B cell (primary cell): Measurements from ENCODE around the gene MAP6. TPM values are rescaled to one million over a fixed set of nuclear protein-coding genes. Genes with fewer than 3 reads are reported as not detected.

Source experiments
- ATAC-seq: fragments of 200-7000 bp; cut with Tn5 transposase; one replicate; pipeline ENCODE4 v1.10.0; 2021; ENCODE audit warnings: low read depth, mild to moderate bottlenecking, moderate number of reproducible peaks, moderate library complexity
- CTCF ChIA-PET: fragments of 350-600 bp; sonication (Branson Sonifier 250); formaldehyde crosslinking; loops from one replicate; lab custom pipeline; 2021; ENCODE audit warnings: antibody characterized with exemption, inconsistent platforms; lab: Charles Lee
- POLR2A ChIA-PET: fragments of 350-600 bp; sonication (Branson Sonifier 250); formaldehyde crosslinking; loops from one replicate; lab custom pipeline; 2021; ENCODE audit warnings: antibody characterized with exemption; lab: Charles Lee
- DNase-seq: peaks from one replicate; pipeline ENCODE4 v3.0.0; 2013
- H2AFZ ChIP-seq: 2 replicates; pipeline ENCODE4 v1.6.1; 2012; ENCODE audit warnings: mild to moderate bottlenecking, low read depth, low read length; ENCODE audit not compliant: insufficient read depth, poor library complexity, severe bottlenecking
- H3K27ac ChIP-seq, 2 donors: 1 replicate in 1 of 2; 2 replicates in 1 of 2; pipeline ENCODE4 v1.5.1; 2012 to 2013; ENCODE audit warnings: low read length in 2 of 2, mild to moderate bottlenecking in 2 of 2, moderate library complexity in 1 of 2
- H3K27me3 ChIP-seq, 4 experiments: fragments of 200-600 bp in 1 of 4; sonication (generic) in 1 of 4; replicated peaks in 1 of 4; 1 replicate in 2 of 4; 2 replicates in 2 of 4; pipeline versions ENCODE4 v1.6.1 to v1.7.0; 2013 to 2016; ENCODE audit warnings: low read length in 3 of 4, mild to moderate bottlenecking in 2 of 4, mixed read lengths in 1 of 4, moderate library complexity in 1 of 4; ENCODE audit not compliant: insufficient read depth in 4 of 4, control insufficient read depth in 3 of 4; ENCODE audit errors: control extremely low read depth in 1 of 4
- H3K36me3 ChIP-seq, 2 experiments: replicated peaks in 1 of 2; 1 replicate in 1 of 2; 2 replicates in 1 of 2; pipeline versions ENCODE4 v1.6.1 to v1.7.1; 2013; ENCODE audit warnings: low read length in 1 of 2; ENCODE audit not compliant: insufficient read depth in 2 of 2, control insufficient read depth in 1 of 2; ENCODE audit errors: control extremely low read depth in 1 of 2, extremely low read depth in 1 of 2
- H3K4me1 ChIP-seq, 2 donors: fragments of 200-600 bp in 1 of 2; sonication (generic) in 1 of 2; 1 replicate in 1 of 2; 2 replicates in 1 of 2; pipeline versions ENCODE4 v1.5.1 to v1.6.1; 2013 to 2017; ENCODE audit warnings: low read length in 2 of 2; ENCODE audit not compliant: control insufficient read depth in 2 of 2, insufficient read depth in 2 of 2
- H3K4me2 ChIP-seq: replicated peaks from 2 replicates; pipeline ENCODE3; 2012; ENCODE audit warnings: mild to moderate bottlenecking, low read depth, low read length; ENCODE audit not compliant: poor library complexity, severe bottlenecking
- H3K4me3 ChIP-seq, 5 experiments: fragments of 200-600 bp in 1 of 5; sonication (generic) in 1 of 5; 1 replicate in 3 of 5; 2 replicates in 2 of 5; pipeline versions ENCODE4 v1.5.1 to v1.7.0; 2011 to 2016; ENCODE audit warnings: low read length in 4 of 5, mild to moderate bottlenecking in 4 of 5, low read depth in 2 of 5, control low read depth in 1 of 5, moderate library complexity in 1 of 5; ENCODE audit not compliant: insufficient read depth in 1 of 5; ENCODE audit errors: control extremely low read depth in 1 of 5, extremely low read depth in 1 of 5
- H3K79me2 ChIP-seq: fragments of 200-600 bp; sonication (generic); one replicate; pipeline ENCODE4 v1.6.0; 2016; ENCODE audit warnings: low read length; ENCODE audit not compliant: control insufficient read depth, insufficient read depth
- H3K9ac ChIP-seq: fragments of 200-600 bp; sonication (generic); 2 replicates; pipeline ENCODE4 v1.6.1; 2017; ENCODE audit warnings: mild to moderate bottlenecking, low read length, moderate library complexity
- H3K9me3 ChIP-seq, 3 donors: one replicate each; pipeline versions ENCODE4 v1.6.1 to v1.7.1; 2013; ENCODE audit warnings: low read length in 2 of 3; ENCODE audit not compliant: control insufficient read depth in 2 of 3, insufficient read depth in 1 of 3; ENCODE audit errors: control extremely low read depth in 1 of 3
- H4K20me1 ChIP-seq: 2 replicates; pipeline ENCODE4 v1.6.0; 2012; ENCODE audit warnings: mild to moderate bottlenecking, low read length; ENCODE audit not compliant: insufficient read depth, control insufficient read depth, poor library complexity, severe bottlenecking
- H3K27ac Mint-ChIP-seq: one replicate; pipeline ENCODE4 v1.8.0; 2021; ENCODE audit warnings: mixed read lengths
- H3K27me3 Mint-ChIP-seq: one replicate; pipeline ENCODE4 v1.8.0; 2021; ENCODE audit warnings: mixed read lengths
- H3K4me1 Mint-ChIP-seq: one replicate; pipeline ENCODE4 v1.8.0; 2021; ENCODE audit warnings: mixed read lengths
- H3K4me3 Mint-ChIP-seq: one replicate; pipeline ENCODE4 v1.8.0; 2021; ENCODE audit warnings: mixed read lengths
- H3K9me3 Mint-ChIP-seq: one replicate; pipeline ENCODE4 v1.8.0; 2022; ENCODE audit warnings: mixed read lengths; ENCODE audit not compliant: insufficient read depth
- CTCF ChIP-seq: fragments of 200-600 bp; IDR thresholded peaks from one replicate; pipeline ENCODE4 v1.8.0; 2022; ENCODE audit warnings: antibody characterized with exemption, mild to moderate bottlenecking
- EZH2 ChIP-seq: IDR thresholded peaks from 2 replicates; pipeline ENCODE4 v1.6.1; 2012; ENCODE audit warnings: borderline replicate concordance, low read depth, mild to moderate bottlenecking, moderate library complexity, low read length; ENCODE audit not compliant: insufficient read depth, poor library complexity, severe bottlenecking
- WGBS: methylation state at CpG from one replicate; pipeline ENCODE4 v1.1.5; 2013; ENCODE audit warnings: missing lambda C conversion rate; ENCODE audit not compliant: insufficient coverage; 5-methylcytosine and 5-hydroxymethylcytosine counted together
- intact Hi-C: fragments of 100-400 bp; cut with micrococcal nuclease; formaldehyde crosslinking; loops from one replicate; pipeline ENCODE4 v1.10.0; 2022
- polyA plus RNA-seq: library from polyadenylated mRNA; depleted of rRNA; stranded (reverse); fragments of >200 nt; gene quantifications from 2 replicates; pipeline ENCODE4 v1.2.3, GENCODE V29; 2012
- total RNA-seq, 2 donors: library from RNA; stranded (reverse); fragments of 120-200 nt in 1 of 2; gene quantifications; 1 replicate in 1 of 2; 2 replicates in 1 of 2; pipeline versions ENCODE4 v1.2.3 to v1.2.4, GENCODE V29; 2013 to 2022

Gene MAP6
- total and polyA plus RNA-seq, 2 donors (not counting 1 experiment from before 2014, with no cell fraction given), result 0.54 to 0.57 TPM

- no peak overlapping the region for H3K27ac ChIP-seq
- no peak overlapping the region for H3K4me3 ChIP-seq
- 71% methylated on average over 7 of the region's 7 CpGs for WGBS
- H3K36me3 ChIP-seq, result no peaks in the 10 kb centered on the region
- DNase-seq, result no peak
- H2AFZ ChIP-seq, result no peak overlapping the region
- H3K79me2 ChIP-seq, result no peaks in the 10 kb centered on the region
- H3K27me3 ChIP-seq, result no peaks in the 10 kb centered on the region
- CTCF ChIA-PET, result interaction anchor here (1.0 to 1.3 kb wide), 3 partner anchors 50 to 107 kb away, joined by 3 to 5 read pairs (median 4); no protein-coding TSS in a partner anchor
- no peak overlapping the region for H3K9ac ChIP-seq
- peaks cover 15% of the 10 kb centered on the region for H3K4me1 Mint-ChIP-seq
- POLR2A ChIA-PET, result no interaction called here
- H3K27ac Mint-ChIP-seq, result no peak overlapping the region
- H3K4me3 Mint-ChIP-seq, result no peak overlapping the region
- no peaks in the 10 kb centered on the region for H3K9me3 Mint-ChIP-seq
- no peak for ATAC-seq
- H3K4me2 ChIP-seq, result no peak overlapping the region
- H4K20me1 ChIP-seq, result no peaks in the 10 kb centered on the region
- H3K27me3 Mint-ChIP-seq, result peaks cover 17% of the 10 kb centered on the region
- H3K9me3 ChIP-seq, result no peaks in the 10 kb centered on the region
- intact Hi-C loops, result no loop called here
- peaks cover 13 to 20% of the 10 kb centered on the region in 2 donors for H3K4me1 ChIP-seq
- TF ChIP-seq CTCF (no peak), EZH2 (no peak)
Observed at GRCh38 chr11:75598900-75599299, 69.9 kb downstream of the MAP6 start.

GRCh38 chr11:75598264-75598663, 70.6 kb downstream of the MAP6 start:
- POLR2A ChIA-PET, result no interaction called here
- TF ChIP-seq CTCF (no peak), EZH2 (no peak)
- ATAC-seq (no peak), DNase-seq (no peak)
- H3K27me3 ChIP-seq, result no peaks in the 10 kb centered on the region
- Mint-ChIP-seq H3K4me1 (peaks cover 15% of the 10 kb centered on the region), H3K27ac (no peak overlapping the region), H3K27me3 (peaks cover 16% of the 10 kb centered on the region), H3K4me3 (no peak overlapping the region), H3K9me3 (no peaks in the 10 kb centered on the region)
- H3K4me1 ChIP-seq, result peaks cover 13 to 20% of the 10 kb centered on the region in 2 donors
- no peak overlapping the region for H2AFZ ChIP-seq
- no peaks in the 10 kb centered on the region for H4K20me1 ChIP-seq
- intact Hi-C loops, result no loop called here
- H3K27ac ChIP-seq, result no peak overlapping the region
- no peaks in the 10 kb centered on the region for H3K36me3 ChIP-seq
- CTCF ChIA-PET, result interaction anchor here (0.6 to 1.3 kb wide), 3 partner anchors 21 to 554 kb away, joined by 3 to 4 read pairs (median 4); no protein-coding TSS in a partner anchor
- no peak overlapping the region for H3K4me2 ChIP-seq
- no peak overlapping the region for H3K4me3 ChIP-seq
- no peaks in the 10 kb centered on the region for H3K9me3 ChIP-seq
- H3K9ac ChIP-seq, result no peak overlapping the region
- no peaks in the 10 kb centered on the region for H3K79me2 ChIP-seq
